ENCODE results near the gene OR52B6.

OR52B6 gene

GRCh38 chr11:5534046-5534445 is 46.6 kb upstream of the OR52B6 start (continued):
- TF ChIP-seq, protein P1, sequence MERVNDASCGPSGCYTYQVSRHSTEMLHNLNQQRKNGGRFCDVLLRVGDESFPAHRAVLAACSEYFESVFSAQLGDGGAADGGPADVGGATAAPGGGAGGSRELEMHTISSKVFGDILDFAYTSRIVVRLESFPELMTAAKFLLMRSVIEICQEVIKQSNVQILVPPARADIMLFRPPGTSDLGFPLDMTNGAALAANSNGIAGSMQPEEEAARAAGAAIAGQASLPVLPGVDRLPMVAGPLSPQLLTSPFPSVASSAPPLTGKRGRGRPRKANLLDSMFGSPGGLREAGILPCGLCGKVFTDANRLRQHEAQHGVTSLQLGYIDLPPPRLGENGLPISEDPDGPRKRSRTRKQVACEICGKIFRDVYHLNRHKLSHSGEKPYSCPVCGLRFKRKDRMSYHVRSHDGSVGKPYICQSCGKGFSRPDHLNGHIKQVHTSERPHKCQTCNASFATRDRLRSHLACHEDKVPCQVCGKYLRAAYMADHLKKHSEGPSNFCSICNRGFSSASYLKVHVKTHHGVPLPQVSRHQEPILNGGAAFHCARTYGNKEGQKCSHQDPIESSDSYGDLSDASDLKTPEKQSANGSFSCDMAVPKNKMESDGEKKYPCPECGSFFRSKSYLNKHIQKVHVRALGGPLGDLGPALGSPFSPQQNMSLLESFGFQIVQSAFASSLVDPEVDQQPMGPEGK (CRISPR knock-in tag; IDR thresholded peaks at IDR 0.05; ENCODE audit: borderline replicate concordance), result no peak
- TF ChIP-seq ARNTL (CRISPR knock-in tag; IDR thresholded peaks at IDR 0.05; ENCODE audit: borderline replicate concordance, low read depth), result no peak
- TF ChIP-seq ISL1 (CRISPR knock-in tag; IDR thresholded peaks at IDR 0.05), result no peak
- TF ChIP-seq ZFP3 (CRISPR knock-in tag; IDR thresholded peaks at IDR 0.05), result no peak

DNA sequence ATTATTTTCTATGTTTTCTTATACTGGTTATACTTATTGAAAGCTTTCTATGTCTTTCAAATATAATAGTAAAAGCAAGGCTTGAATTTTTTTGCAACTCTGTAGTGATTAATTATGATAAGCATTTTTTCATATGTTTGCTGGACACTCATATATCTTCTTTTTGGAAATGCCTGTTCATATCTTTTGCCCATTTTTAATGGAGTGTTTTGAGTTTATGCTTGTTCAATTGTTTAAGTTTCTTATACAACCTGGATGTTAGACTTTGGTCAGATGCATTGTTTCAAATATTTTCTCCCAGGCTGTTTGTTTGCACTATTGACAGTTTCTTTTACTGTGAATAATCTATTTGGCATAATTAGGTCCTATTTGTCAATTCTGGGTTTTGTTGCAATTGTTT is 44.2 kb upstream of the OR52B6 start:
- ATAC-seq, result no peak
- TF ChIP-seq CREB5 (CRISPR knock-in tag; IDR thresholded peaks at IDR 0.05; ENCODE audit: low read depth) (no peak), ISL1 (CRISPR knock-in tag; IDR thresholded peaks at IDR 0.05) (no peak), ZFP30 (CRISPR knock-in tag; IDR thresholded peaks at IDR 0.05) (no peak), ZNF8 (CRISPR knock-in tag; IDR thresholded peaks at IDR 0.05) (no peak)

DNA sequence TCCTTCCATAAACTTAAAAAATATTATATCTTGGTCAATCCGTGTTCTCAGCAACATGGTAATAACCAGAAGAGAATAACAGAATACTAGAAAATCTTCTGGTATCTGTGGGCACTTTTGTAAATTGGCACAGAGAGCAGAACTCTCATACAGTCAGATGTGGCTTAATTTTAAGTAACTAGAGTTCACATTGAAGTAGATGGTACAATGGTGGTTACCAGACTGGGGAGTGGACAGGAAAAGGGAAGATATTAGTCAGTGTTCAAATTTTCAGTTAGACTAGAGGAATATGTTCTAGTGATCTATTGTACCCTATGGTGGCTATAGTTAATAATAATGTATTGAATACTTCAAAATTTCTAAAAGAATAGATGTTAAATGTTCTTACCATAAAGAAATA is 39.2 kb upstream of the OR52B6 start:
- no peak for ATAC-seq
- TF ChIP-seq POU6F1 (CRISPR knock-in tag; IDR thresholded peaks at IDR 0.05; ENCODE audit: borderline replicate concordance, low read depth) (no peak), OSR1 (CRISPR knock-in tag; IDR thresholded peaks at IDR 0.05) (no peak), CSRNP3 (CRISPR knock-in tag; IDR thresholded peaks at IDR 0.05) (no peak), BACH2 (CRISPR knock-in tag; IDR thresholded peaks at IDR 0.05; ENCODE audit: borderline replicate concordance) (no peak), TCF4 (CRISPR knock-in tag; IDR thresholded peaks at IDR 0.05; ENCODE audit: borderline replicate concordance) (no peak), ZNF8 (CRISPR knock-in tag; IDR thresholded peaks at IDR 0.05) (no peak), ZC3H10 (CRISPR knock-in tag; IDR thresholded peaks at IDR 0.05) (no peak), ESRRG (CRISPR knock-in tag; IDR thresholded peaks at IDR 0.05) (no peak), PPARA (CRISPR knock-in tag; IDR thresholded peaks at IDR 0.05; ENCODE audit: borderline replicate concordance) (no peak), GLIS3 (CRISPR knock-in tag; IDR thresholded peaks at IDR 0.05) (no peak), ZFP3 (CRISPR knock-in tag; IDR thresholded peaks at IDR 0.05) (no peak), SNAI2 (CRISPR knock-in tag; IDR thresholded peaks at IDR 0.05) (no peak)
- TF ChIP-seq, protein P1 (CRISPR knock-in tag; IDR thresholded peaks at IDR 0.05; ENCODE audit: borderline replicate concordance), result no peak

GRCh38 chr11:5546457-5546856 is 34.2 kb upstream of the OR52B6 start:
- ATAC-seq, result no peak
- TF ChIP-seq, protein P1 (CRISPR knock-in tag; IDR thresholded peaks at IDR 0.05; ENCODE audit: borderline replicate concordance), result no peak
- TF ChIP-seq POU6F1 (CRISPR knock-in tag; IDR thresholded peaks at IDR 0.05; ENCODE audit: borderline replicate concordance, low read depth) (no peak), ZFP30 (CRISPR knock-in tag; IDR thresholded peaks at IDR 0.05) (no peak), CREB5 (CRISPR knock-in tag; IDR thresholded peaks at IDR 0.05; ENCODE audit: low read depth) (no peak), ZNF70 (CRISPR knock-in tag; IDR thresholded peaks at IDR 0.05) (no peak), ZFP3 (CRISPR knock-in tag; IDR thresholded peaks at IDR 0.05) (no peak), BACH2 (CRISPR knock-in tag; IDR thresholded peaks at IDR 0.05; ENCODE audit: borderline replicate concordance) (no peak), ZNF565 (CRISPR knock-in tag; conservative IDR thresholded peaks at IDR 0.05; ENCODE audit: low read depth) (no peak), ZNF8 (CRISPR knock-in tag; IDR thresholded peaks at IDR 0.05) (no peak), CSDC2 (CRISPR knock-in tag; IDR thresholded peaks at IDR 0.05) (no peak), GLIS3 (CRISPR knock-in tag; IDR thresholded peaks at IDR 0.05) (no peak), CSRNP3 (CRISPR knock-in tag; IDR thresholded peaks at IDR 0.05) (no peak), TOX (CRISPR knock-in tag; IDR thresholded peaks at IDR 0.05; ENCODE audit: borderline replicate concordance) (no peak)
